Ovary (tissue), 9 donors: ENCODE measurements around the gene MMP28. TPM values are rescaled to one million over a fixed set of nuclear protein-coding genes. Genes with fewer than 3 reads are reported as not detected.

Source experiments
- DNase-seq, 5 donors: peaks; one replicate each; pipeline ENCODE4 v3.0.0-alpha.2; 2019 to 2020
- H3K27ac ChIP-seq, 2 donors: fragments of 200-600 bp; one replicate each; pipeline versions ENCODE4 v1.5.1 to v1.8.0; 2019 to 2022
- H3K27me3 ChIP-seq: fragments of 200-600 bp; one replicate; pipeline ENCODE4 v1.8.0; 2022
- H3K36me3 ChIP-seq: fragments of 200-600 bp; sonication (generic); one replicate; pipeline ENCODE4 v1.5.1; 2019
- H3K4me1 ChIP-seq: one replicate; pipeline ENCODE4 v1.8.1; 2013; ENCODE audit warnings: mild to moderate bottlenecking, moderate library complexity; ENCODE audit not compliant: insufficient read depth
- H3K4me3 ChIP-seq: fragments of 200-600 bp; sonication (generic); one replicate; pipeline ENCODE4 v1.5.1; 2017
- H3K9me3 ChIP-seq, 2 donors: fragments of 200-600 bp in 1 of 2; sonication (generic) in 1 of 2; one replicate each; pipeline versions ENCODE4 v1.5.1 to v1.8.1; 2013 to 2019; ENCODE audit warnings: mild to moderate bottlenecking in 1 of 2, moderate library complexity in 1 of 2
- CTCF ChIP-seq, 3 donors: fragments of 450-650 bp in 2 of 3; fragments of 200-600 bp in 1 of 3; IDR thresholded peaks; one replicate each; pipeline versions ENCODE4 v1.5.1 to v1.8.0; 2016 to 2022; ENCODE audit warnings: antibody characterized with exemption in 3 of 3, mild to moderate bottlenecking in 1 of 3
- EP300 ChIP-seq: sonication (generic); formaldehyde crosslinking; IDR thresholded peaks from one replicate; pipeline ENCODE4 v1.6.1; 2017; ENCODE audit warnings: antibody characterized with exemption
- POLR2A ChIP-seq: fragments of 450-650 bp; IDR thresholded peaks from one replicate; pipeline ENCODE4 v1.6.1; 2017; ENCODE audit warnings: antibody characterized with exemption, mild to moderate bottlenecking, moderate library complexity
- WGBS, 3 donors: extraction: QIAGEN DNeasy Blood & Tissue Kit in 1 of 3; methylation state at CpG; one replicate each; pipeline versions ENCODE4 v1.1.5 to v1.1.7; 2013 to 2017; 5-methylcytosine and 5-hydroxymethylcytosine counted together
- intact Hi-C, 4 donors: fragments of 100-400 bp; cut with DNase I; formaldehyde crosslinking; loops; one replicate each; pipeline versions ENCODE4 v1.11.0 to v1.15.1; 2022 to 2023
- polyA plus RNA-seq, 2 donors: library from polyadenylated mRNA; stranded (reverse); fragments of 200-250 nt in 1 of 2; fragments of 350-450 nt in 1 of 2; fragmentation: Illumina TruSeq in 1 of 2; extraction: RNeasy Lipid Tissue Mini Kit (QIAGEN cat#74804) in 1 of 2; gene quantifications; one replicate each; pipeline ENCODE4 v1.2.3, GENCODE V29; 2013 to 2014
- total RNA-seq, 7 donors: library from RNA; depleted of rRNA in 2 of 7; stranded (reverse); fragments of >200 nt in 2 of 7; fragmentation: NEBNext Ultra II Directional in 3 of 7; extraction: Animal tissue kit (Norgen Biotek cat#: 25700) in 3 of 7; gene quantifications; one replicate each; pipeline versions ENCODE4 v1.1.0 to v1.2.4, GENCODE V29; 2016 to 2023
- donor health status: DM: no; HTN: no; CAD: no; lungs with moderate emphysema.
- donor health status: DM: no; HTN: no; CAD: no.
- donor health status: Bipolar disorder and iron deficiency.
- donor health status: DM: yes; HTN: yes; CAD: no.
- donor health status: DM: no; HTN: no; CAD: no.
- donor health status: DM: yes; HTN: yes; CAD: no.

The MMP28 gene
- total and polyA plus RNA-seq, 9 donors, result 0.25 to 33.3 (median 3.5) TPM

- no peak overlapping the region for H3K4me3 ChIP-seq
- no peak for DNase-seq
- no peaks in the 10 kb centered on the region for H3K36me3 ChIP-seq
- H3K27me3 ChIP-seq, result no peaks in the 10 kb centered on the region
- intact Hi-C loops, result no loop called here
- TF ChIP-seq EP300 (no peak), POLR2A (no peak), CTCF (IDR thresholded peaks at IDR 0.05) (no peak)
- H3K27ac ChIP-seq, result no peak overlapping the region
- H3K4me1 ChIP-seq, result peaks cover 5% of the 10 kb centered on the region
- H3K9me3 ChIP-seq, result no peaks in the 10 kb centered on the region
- 32 to 38% (median 37%) methylated on average over 5 of the region's 5 CpGs for WGBS, 3 donors
These were observed 2.5 kb upstream of the MMP28 start for GRCh38 chr17:35797918-35798317.

DNA sequence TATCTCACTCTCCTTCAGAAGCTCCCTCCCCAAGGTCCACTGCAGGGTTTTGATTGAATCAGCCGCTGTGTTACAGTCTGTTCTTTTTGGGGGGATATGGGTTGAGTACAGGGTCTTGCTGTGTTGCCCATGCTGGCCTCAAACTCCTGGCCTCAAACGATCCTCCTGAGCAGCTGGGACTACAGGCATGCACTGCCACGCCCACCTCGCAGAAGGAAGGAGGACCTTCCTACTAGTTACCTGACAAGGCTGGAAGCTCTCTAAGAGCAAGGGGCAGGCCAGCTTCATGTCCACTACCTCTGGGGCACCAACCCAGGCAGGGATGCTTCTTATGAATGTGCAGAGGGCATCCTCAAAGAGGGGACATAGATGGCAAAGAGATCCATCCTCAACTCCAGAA lies 1.9 kb upstream of the MMP28 start:
- H3K36me3 ChIP-seq, result no peaks in the 10 kb centered on the region
- H3K4me3 ChIP-seq, result no peak overlapping the region
- no peak overlapping the region for H3K27ac ChIP-seq
- peaks cover 5% of the 10 kb centered on the region for H3K4me1 ChIP-seq
- no peak for DNase-seq
- no peaks in the 10 kb centered on the region for H3K9me3 ChIP-seq
- intact Hi-C loops, result no loop called here
- TF ChIP-seq CTCF (IDR thresholded peaks at IDR 0.05), result no peak
- TF ChIP-seq EP300, result no peak
- no peak for TF ChIP-seq POLR2A
- WGBS, 3 donors, result 45 to 61% (median 53%) methylated on average over 4 of the region's 4 CpGs
- no peaks in the 10 kb centered on the region for H3K27me3 ChIP-seq

DNA sequence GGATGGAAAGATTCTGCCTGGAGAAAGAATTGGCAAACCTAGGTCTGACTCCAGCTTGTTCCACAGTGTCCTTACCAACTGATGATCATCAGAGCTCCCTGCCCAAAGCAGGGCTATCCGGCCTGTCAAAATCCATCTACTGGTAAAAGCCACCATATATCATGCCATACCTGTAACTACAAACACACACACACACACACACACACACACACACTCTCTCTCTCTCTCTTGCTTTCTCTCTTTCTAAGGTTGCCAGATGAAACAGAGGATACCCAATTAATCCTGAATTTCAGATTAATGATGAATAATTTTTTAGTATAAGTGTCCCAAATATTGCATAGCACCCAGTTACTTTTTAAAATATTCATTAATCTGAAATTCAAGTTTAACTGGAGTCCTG lies 1.5 kb upstream of the MMP28 start:
- intact Hi-C loops, result no loop called here
- 74 to 88% (median 76%) methylated on average over 1 of the region's 1 CpG for WGBS, 3 donors
- Histone ChIP-seq H3K4me3 (no peak overlapping the region), H3K27ac (no peak overlapping the region), H3K36me3 (no peaks in the 10 kb centered on the region), H3K9me3 (peaks cover 0 to 4% of the 10 kb centered on the region in 2 donors), H3K4me1 (peaks cover 5% of the 10 kb centered on the region), H3K27me3 (no peaks in the 10 kb centered on the region)
- no peak for TF ChIP-seq EP300
- TF ChIP-seq CTCF (IDR thresholded peaks at IDR 0.05), result no peak
- no peak for TF ChIP-seq POLR2A
- DNase-seq, result no peak

- intact Hi-C loops, result no loop called here
- no peak for TF ChIP-seq POLR2A
- no peak for TF ChIP-seq EP300
- TF ChIP-seq CTCF (IDR thresholded peaks at IDR 0.05), result no peak
- no peak overlapping the region for H3K27ac ChIP-seq
- H3K9me3 ChIP-seq, result peaks cover 0 to 6% of the 10 kb centered on the region in 2 donors
- H3K4me1 ChIP-seq, result peaks cover 5% of the 10 kb centered on the region
- H3K27me3 ChIP-seq, result no peaks in the 10 kb centered on the region
- DNase-seq, result no peak
- WGBS, 3 donors, result 34 to 39% (median 36%) methylated on average over 8 of the region's 8 CpGs
- no peaks in the 10 kb centered on the region for H3K36me3 ChIP-seq
- H3K4me3 ChIP-seq, result peak overlapping the region; percentile 58
These were observed 427 bp upstream of the MMP28 start for GRCh38 chr17:35795871-35796265.

- no peak for TF ChIP-seq EP300
- TF ChIP-seq POLR2A, result no peak
- TF ChIP-seq CTCF (IDR thresholded peaks at IDR 0.05), result no peak
- Histone ChIP-seq H3K4me1 (peaks cover 5% of the 10 kb centered on the region), H3K4me3 (no peak overlapping the region), H3K36me3 (no peaks in the 10 kb centered on the region), H3K27me3 (no peaks in the 10 kb centered on the region), H3K9me3 (peaks cover 0 to 6% of the 10 kb centered on the region in 2 donors), H3K27ac (no peak overlapping the region)
- intact Hi-C loops, result no loop called here
- DNase-seq, result no peak
- 65 to 69% (median 68%) methylated on average over 3 of the region's 3 CpGs for WGBS, 3 donors
These were observed 2.2 kb downstream of the MMP28 start for GRCh38 chr17:35793257-35793656.
